Astrocyte of the spinal cord (primary cell): ENCODE results near the gene ZNF200.
"Not testable (repeated sequence)": the region's sequence is repeated elsewhere in the genome, so short reads cannot be mapped to it uniquely, and the experiment has no call there.

Source experiments
- DNase-seq: peaks from one replicate; pipeline ENCODE4 v3.0.0; 2011; ENCODE audit warnings: low read depth, low spot score
- H3K4me3 ChIP-seq: 2 replicates; pipeline ENCODE4 v1.5.1; 2011; ENCODE audit warnings: low read depth, mild to moderate bottlenecking, low read length, moderate library complexity
- CTCF ChIP-seq: IDR thresholded peaks from 2 replicates; pipeline ENCODE4 v1.5.1; 2012; ENCODE audit warnings: low read depth, mild to moderate bottlenecking, low read length, inconsistent platforms
- in situ Hi-C: cut with HindIII; loops from 2 replicates; pipeline ENCODE4 v1.10.0; 2017; ENCODE audit warnings: low sequenced_read_pairs

ZNF200 gene

GRCh38 chr16:3276679-3277078 lies 41.7 kb upstream of the ZNF200 start:
- H3K4me3 ChIP-seq, result no peak overlapping the region
- no peak for DNase-seq
- in situ Hi-C loops, result no loop called here
- no peak for TF ChIP-seq CTCF

- in situ Hi-C loops, result no loop called here
- DNase-seq, result no peak
- H3K4me3 ChIP-seq, result no peak overlapping the region
- no peak for TF ChIP-seq CTCF
Measured at GRCh38 chr16:3274947-3275346, 40.0 kb upstream of the ZNF200 start.

GRCh38 chr16:3274490-3274889 lies 39.5 kb upstream of the ZNF200 start:
- DNase-seq, result peak; percentile 20
- no peak for TF ChIP-seq CTCF
- in situ Hi-C loops, result no loop called here
- no peak overlapping the region for H3K4me3 ChIP-seq

GRCh38 chr16:3271281-3271680 lies 36.3 kb upstream of the ZNF200 start:
- H3K4me3 ChIP-seq, in situ Hi-C loops, DNase-seq: not testable (repeated sequence)

- in situ Hi-C loops, DNase-seq, H3K4me3 ChIP-seq: not testable (repeated sequence)
Measured at GRCh38 chr16:3270718-3271117, 35.8 kb upstream of the ZNF200 start.

GRCh38 chr16:3268294-3268693 lies 33.3 kb upstream of the ZNF200 start:
- TF ChIP-seq CTCF, result no peak
- in situ Hi-C loops, result no loop called here
- DNase-seq, result no peak

GRCh38 chr16:3266873-3267537 lies 32.0 kb upstream of the ZNF200 start:
- no peak overlapping the region for H3K4me3 ChIP-seq
- peak; percentile 57 for TF ChIP-seq CTCF
- DNase-seq, result no peak
- in situ Hi-C loops, result no loop called here

More at GRCh38 chr16:3268294-3268693, 33.3 kb upstream of the ZNF200 start:
- no peak overlapping the region for H3K4me3 ChIP-seq
